NT2/D1 (cell line): ENCODE data around the gene IKZF3.

Experiments
- SUZ12 ChIP-seq: IDR thresholded peaks from 2 replicates; pipeline ENCODE4 v1.6.1; 2011; ENCODE audit not compliant: insufficient read length, insufficient read depth; ENCODE audit errors: extremely low read depth
- YY1 ChIP-seq: IDR thresholded peaks from 2 replicates; pipeline ENCODE4 v1.6.1; 2011; ENCODE audit not compliant: insufficient read length, insufficient read depth

DNA sequence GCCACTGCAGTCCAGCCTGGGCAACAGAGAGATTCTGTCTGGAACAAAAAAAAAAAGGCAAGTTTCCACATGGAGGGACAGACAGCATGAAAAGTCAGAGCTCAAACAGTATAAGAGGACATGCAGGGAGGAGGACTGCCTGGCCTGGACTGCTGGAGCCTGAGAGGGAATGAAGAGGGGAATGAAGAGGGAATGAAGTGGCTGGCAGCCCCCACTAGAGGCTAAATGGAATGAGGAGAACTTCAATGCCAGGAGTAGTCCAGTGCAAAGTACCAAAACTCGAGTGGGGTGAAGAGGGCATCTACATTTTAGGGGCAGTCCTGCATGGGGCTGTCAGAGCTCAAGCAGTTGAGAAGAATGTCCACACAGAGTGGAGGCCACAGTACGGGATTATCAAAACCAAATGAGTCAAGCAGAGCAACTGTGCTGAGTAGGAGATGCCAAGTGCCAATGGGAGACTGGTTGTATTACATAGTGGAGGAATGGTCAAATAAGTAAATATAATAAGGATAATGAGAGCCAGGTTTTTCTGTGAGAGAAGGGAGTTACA is 22.9 kb downstream of the IKZF3 start:
- TF ChIP-seq YY1 (no peak), SUZ12 (no peak)
